Activated CD4-positive, alpha-beta memory T cell treated with anti-CD3 and anti-CD28 coated beads, Interleukin-2, amount 10 ng/mL, durations not matched to agents 7 days and 5 days (primary cell): ENCODE data around the gene CCL4L2. TPM values are rescaled to one million over a fixed set of nuclear protein-coding genes. Genes with fewer than 3 reads are reported as not detected.
"Not testable (repeated sequence)": the region's sequence is repeated elsewhere in the genome, so short reads cannot be mapped to it uniquely, and the experiment has no call there.

Experiments used
- CTCF ChIA-PET: fragments of 350-600 bp; sonication (Branson Sonifier 250); formaldehyde crosslinking; loops from one replicate; lab custom pipeline; 2021; ENCODE audit warnings: antibody characterized with exemption, inconsistent platforms; lab: Charles Lee
- POLR2A ChIA-PET: fragments of 350-600 bp; sonication (Branson Sonifier 250); formaldehyde crosslinking; loops from one replicate; lab custom pipeline; 2021; ENCODE audit warnings: antibody characterized with exemption; lab: Charles Lee
- DNase-seq: peaks from one replicate; pipeline ENCODE4 v3.0.0-alpha.2; 2020
- H3K27ac Mint-ChIP-seq: one replicate; pipeline ENCODE4 v1.8.0; 2021; ENCODE audit warnings: mild to moderate bottlenecking, mixed read lengths
- H3K27me3 Mint-ChIP-seq: one replicate; pipeline ENCODE4 v1.8.0; 2021; ENCODE audit warnings: mixed read lengths
- H3K36me3 Mint-ChIP-seq: one replicate; pipeline ENCODE4 v1.8.0; 2021; ENCODE audit warnings: low read depth, mixed read lengths
- H3K4me1 Mint-ChIP-seq: one replicate; pipeline ENCODE4 v1.8.0; 2021; ENCODE audit warnings: mixed read lengths
- H3K4me3 Mint-ChIP-seq: one replicate; pipeline ENCODE4 v1.8.0; 2021; ENCODE audit warnings: mild to moderate bottlenecking, mixed read lengths
- H3K9me3 Mint-ChIP-seq: one replicate; pipeline ENCODE4 v1.8.0; 2021; ENCODE audit warnings: mixed read lengths
- total RNA-seq, 2 experiments: library from RNA; stranded (reverse); gene quantifications; one replicate each; pipeline ENCODE4 v1.2.3, GENCODE V29; 2021

Gene CCL4L2
- 1 to 10 TPM; 3.6 to 4.0 TPM for total RNA-seq

GRCh38 chr17:36210439-36211211 is at the start of gene CCL4L2:
Gene CCL4L2, plus strand, starts transcription at chr17:36211063.
- H3K27ac Mint-ChIP-seq, H3K4me3 Mint-ChIP-seq, H3K9me3 Mint-ChIP-seq, DNase-seq, CTCF ChIA-PET, H3K36me3 Mint-ChIP-seq, POLR2A ChIA-PET: not testable (repeated sequence)
- peaks cover 18% of the 10 kb centered on the region for H3K27me3 Mint-ChIP-seq
- peaks cover 11% of the 10 kb centered on the region for H3K4me1 Mint-ChIP-seq

- H3K36me3 Mint-ChIP-seq, CTCF ChIA-PET, H3K27ac Mint-ChIP-seq, H3K4me3 Mint-ChIP-seq, H3K4me1 Mint-ChIP-seq, DNase-seq, H3K27me3 Mint-ChIP-seq, H3K9me3 Mint-ChIP-seq, POLR2A ChIA-PET: not testable (repeated sequence)
These were observed 42.0 kb upstream of the CCL4L2 start for GRCh38 chr17:36168836-36169235.

GRCh38 chr17:36176536-36176935 is 34.3 kb upstream of the CCL4L2 start, which contains the start of gene TBC1D3B:
Gene TBC1D3B, minus strand, starts transcription at chr17:36176636. Its CDS starts 1,586 bp downstream, at chr17:36175050.
- H3K27me3 Mint-ChIP-seq, CTCF ChIA-PET, H3K4me1 Mint-ChIP-seq, DNase-seq, H3K27ac Mint-ChIP-seq, H3K9me3 Mint-ChIP-seq, H3K36me3 Mint-ChIP-seq, H3K4me3 Mint-ChIP-seq, POLR2A ChIA-PET: not testable (repeated sequence)

GRCh38 chr17:36181446-36182175 is 29.3 kb upstream of the CCL4L2 start:
- H3K4me1 Mint-ChIP-seq, H3K9me3 Mint-ChIP-seq, POLR2A ChIA-PET, CTCF ChIA-PET, H3K36me3 Mint-ChIP-seq, DNase-seq, H3K4me3 Mint-ChIP-seq, H3K27ac Mint-ChIP-seq: not testable (repeated sequence)
- peaks cover 48% of the 10 kb centered on the region for H3K27me3 Mint-ChIP-seq

- ChIA-PET POLR2A (no interaction called here), CTCF (no interaction called here)
- no peaks in the 10 kb centered on the region for H3K36me3 Mint-ChIP-seq
- no peak overlapping the region for H3K4me3 Mint-ChIP-seq
- H3K9me3 Mint-ChIP-seq = no peaks in the 10 kb centered on the region
- peaks cover 52% of the 10 kb centered on the region for H3K27me3 Mint-ChIP-seq
- no peak overlapping the region for H3K27ac Mint-ChIP-seq
- peaks cover 1% of the 10 kb centered on the region for H3K4me1 Mint-ChIP-seq
- DNase-seq = no peak
These were observed 28.5 kb upstream of the CCL4L2 start for GRCh38 chr17:36182176-36183000.

GRCh38 chr17:36183001-36183971 is 27.6 kb upstream of the CCL4L2 start:
- Mint-ChIP-seq H3K9me3 (no peaks in the 10 kb centered on the region), H3K27me3 (peaks cover 58% of the 10 kb centered on the region), H3K4me1 (peaks cover 6% of the 10 kb centered on the region), H3K4me3 (peak overlapping the region; percentile 13), H3K36me3 (no peaks in the 10 kb centered on the region), H3K27ac (no peak overlapping the region)
- CTCF ChIA-PET = no interaction called here
- no peak for DNase-seq
- POLR2A ChIA-PET = no interaction called here

- Mint-ChIP-seq H3K4me3 (peak overlapping the region; percentile 14), H3K4me1 (peaks cover 14% of the 10 kb centered on the region), H3K27ac (no peak overlapping the region), H3K9me3 (no peaks in the 10 kb centered on the region), H3K27me3 (peaks cover 58% of the 10 kb centered on the region), H3K36me3 (no peaks in the 10 kb centered on the region)
- ChIA-PET POLR2A (no interaction called here), CTCF (no interaction called here)
- DNase-seq = no peak
These were observed 26.7 kb upstream of the CCL4L2 start for GRCh38 chr17:36184023-36184765.

- no peaks in the 10 kb centered on the region for H3K9me3 Mint-ChIP-seq
- DNase-seq = no peak
- ChIA-PET POLR2A (no interaction called here), CTCF (no interaction called here)
- H3K27ac Mint-ChIP-seq = no peak overlapping the region
- H3K4me1 Mint-ChIP-seq = peaks cover 18% of the 10 kb centered on the region
- H3K4me3 Mint-ChIP-seq = no peak overlapping the region
- H3K27me3 Mint-ChIP-seq = peaks cover 60% of the 10 kb centered on the region
- H3K36me3 Mint-ChIP-seq = no peaks in the 10 kb centered on the region
These were observed 25.4 kb upstream of the CCL4L2 start for GRCh38 chr17:36185416-36185815.

- H3K9me3 Mint-ChIP-seq, POLR2A ChIA-PET, CTCF ChIA-PET, H3K27ac Mint-ChIP-seq, H3K36me3 Mint-ChIP-seq, DNase-seq, H3K4me3 Mint-ChIP-seq: not testable (repeated sequence)
- peaks cover 21% of the 10 kb centered on the region for H3K4me1 Mint-ChIP-seq
- H3K27me3 Mint-ChIP-seq = peaks cover 54% of the 10 kb centered on the region
These were observed 23.8 kb upstream of the CCL4L2 start for GRCh38 chr17:36186810-36187763.

GRCh38 chr17:36187943-36188665 is 22.8 kb upstream of the CCL4L2 start:
- H3K36me3 Mint-ChIP-seq, CTCF ChIA-PET, H3K9me3 Mint-ChIP-seq, DNase-seq, H3K4me3 Mint-ChIP-seq, POLR2A ChIA-PET: not testable (repeated sequence)
- Mint-ChIP-seq H3K27ac (peak overlapping the region; percentile 15), H3K4me1 (peaks cover 29% of the 10 kb centered on the region), H3K27me3 (peaks cover 55% of the 10 kb centered on the region)
